Prostate gland (tissue), 2 donors: ENCODE measurements around the gene IRS1. TPM values are rescaled to one million over a fixed set of nuclear protein-coding genes. Genes with fewer than 3 reads are reported as not detected.
A peak's percentile ranks its signal among the peaks of the same experiment; 100 is the strongest.

Source experiments
- DNase-seq: peaks from one replicate; pipeline ENCODE4 v3.0.0-alpha.2; 2019; ENCODE audit warnings: low spot score
- H3K27ac ChIP-seq, 2 donors: fragments of 200-600 bp; sonication (generic); 2 replicates each; pipeline ENCODE4 v1.5.1; 2017 to 2019
- H3K27me3 ChIP-seq: fragments of 200-600 bp; sonication (generic); replicated peaks from 2 replicates; pipeline ENCODE4 v1.5.1; 2019; ENCODE audit not compliant: insufficient read depth
- H3K36me3 ChIP-seq, 2 donors: fragments of 200-600 bp; sonication (generic); 1 replicate in 1 of 2; 2 replicates in 1 of 2; pipeline versions ENCODE4 v1.5.1 to v1.8.1; 2017 to 2019
- H3K4me1 ChIP-seq: fragments of 200-600 bp; sonication (generic); replicated peaks from 2 replicates; pipeline ENCODE4 v1.5.1; 2019
- H3K4me3 ChIP-seq, 2 donors: fragments of 200-600 bp; sonication (generic); 2 replicates each; pipeline ENCODE4 v1.5.1; 2017 to 2019
- H3K9me3 ChIP-seq: fragments of 200-600 bp; sonication (generic); 2 replicates; pipeline ENCODE4 v1.5.1; 2017
- CTCF ChIP-seq, 4 experiments: fragments of 200-600 bp in 2 of 4; fragments of 450-650 bp in 2 of 4; sonication (generic) in 2 of 4; IDR thresholded peaks; 1 replicate in 3 of 4; 2 replicates in 1 of 4; pipeline ENCODE4 v1.5.1; 2016 to 2019; ENCODE audit warnings: antibody characterized with exemption in 4 of 4, mild to moderate bottlenecking in 2 of 4, moderate library complexity in 2 of 4
- POLR2A ChIP-seq: fragments of 450-650 bp; IDR thresholded peaks from one replicate; pipeline ENCODE4 v1.6.1; 2016; ENCODE audit warnings: antibody characterized with exemption, mild to moderate bottlenecking
- POLR2AphosphoS5 ChIP-seq: sonication (generic); formaldehyde crosslinking; IDR thresholded peaks from one replicate; pipeline ENCODE4 v1.6.1; 2017; ENCODE audit warnings: antibody characterized with exemption
- WGBS: methylation state at CpG from one replicate; pipeline ENCODE4 v1.1.5; 2018; 5-methylcytosine and 5-hydroxymethylcytosine counted together
- intact Hi-C: fragments of 100-400 bp; cut with DNase I; formaldehyde crosslinking; loops from one replicate; pipeline ENCODE4 v1.14.2; 2022
- total RNA-seq, 2 donors: library from RNA; depleted of rRNA; stranded (reverse); fragments of >200 nt; gene quantifications; one replicate each; pipeline ENCODE4 v1.1.0, GENCODE V29; 2016

IRS1 gene
- total RNA-seq, 2 donors from 2014 or later: 37.6 to 40.6 TPM

- H3K4me3 ChIP-seq: peak overlapping the region; percentile 59 to 60
- DNase-seq: no peak
- 14% methylated on average over 7 of the region's 7 CpGs for WGBS
- peak overlapping the region; percentile 92 to 93 for H3K27ac ChIP-seq
- H3K4me1 ChIP-seq: no peaks in the 10 kb centered on the region
- no peaks in the 10 kb centered on the region for H3K36me3 ChIP-seq
- TF ChIP-seq POLR2A (no peak), CTCF (IDR thresholded peaks at IDR 0.05) (no peak), POLR2AphosphoS5 (no peak)
- H3K27me3 ChIP-seq: no peaks in the 10 kb centered on the region
- intact Hi-C loops: loop anchor here (10.0 kb wide), 2 partner anchors 138 to 578 kb away; no protein-coding TSS in a partner anchor
- H3K9me3 ChIP-seq: no peaks in the 10 kb centered on the region
Measured at GRCh38 chr2:226792155-226792881, 7.3 kb downstream of the IRS1 start.

GRCh38 chr2:226791487-226792081 lies 8.0 kb downstream of the IRS1 start:
- Histone ChIP-seq H3K27ac (peak overlapping the region; percentile 92 to 93), H3K4me1 (no peaks in the 10 kb centered on the region), H3K4me3 (peak overlapping the region; percentile 59 to 60), H3K9me3 (no peaks in the 10 kb centered on the region), H3K27me3 (no peaks in the 10 kb centered on the region), H3K36me3 (no peaks in the 10 kb centered on the region)
- intact Hi-C loops: loop anchor here (10.0 kb wide), 2 partner anchors 137 to 577 kb away; no protein-coding TSS in a partner anchor
- 0% methylated on average over 42 of the region's 56 CpGs for WGBS
- DNase-seq: peak; percentile 91
- TF ChIP-seq POLR2AphosphoS5: peak; percentile 4
- peak; percentile 45 to 90 (median 68) for TF ChIP-seq CTCF (IDR thresholded peaks at IDR 0.05)
- TF ChIP-seq POLR2A: peak; percentile 55

- H3K9me3 ChIP-seq: no peaks in the 10 kb centered on the region
- peak; percentile 22 for DNase-seq
- peak overlapping the region; percentile 59 to 60 for H3K4me3 ChIP-seq
- H3K27me3 ChIP-seq: no peaks in the 10 kb centered on the region
- 1% methylated on average over 24 of the region's 24 CpGs for WGBS
- no peaks in the 10 kb centered on the region for H3K36me3 ChIP-seq
- peak overlapping the region; percentile 92 to 93 for H3K27ac ChIP-seq
- intact Hi-C loops: loop anchor here (10.0 kb wide), 2 partner anchors 136 to 576 kb away; no protein-coding TSS in a partner anchor
- no peaks in the 10 kb centered on the region for H3K4me1 ChIP-seq
- TF ChIP-seq POLR2AphosphoS5 (peak; percentile 65), CTCF (IDR thresholded peaks at IDR 0.05) (no peak), POLR2A (no peak)
Measured at GRCh38 chr2:226791056-226791486, 8.5 kb downstream of the IRS1 start.

GRCh38 chr2:226790431-226790830 lies 9.2 kb downstream of the IRS1 start:
- Histone ChIP-seq H3K4me3 (no peak overlapping the region), H3K27ac (peak overlapping the region; percentile 92 to 93), H3K27me3 (no peaks in the 10 kb centered on the region), H3K36me3 (no peaks in the 10 kb centered on the region), H3K9me3 (no peaks in the 10 kb centered on the region), H3K4me1 (no peaks in the 10 kb centered on the region)
- intact Hi-C loops: loop anchor here (10.0 kb wide), 2 partner anchors 136 to 576 kb away; no protein-coding TSS in a partner anchor
- TF ChIP-seq POLR2AphosphoS5 (no peak), CTCF (IDR thresholded peaks at IDR 0.05) (no peak), POLR2A (no peak)
- no peak for DNase-seq
- 69% methylated on average over 2 of the region's 2 CpGs for WGBS
